A204.1 (cell line): Measurements from ENCODE around the gene FEZ2.
"Not testable (repeated sequence)": the region's sequence is repeated elsewhere in the genome, so short reads cannot be mapped to it uniquely, and the experiment has no call there.

ENCODE experiments used
- FAIRE-seq: peaks from 2 replicates; lab custom pipeline; 2012; peaks lifted over from hg19 to GRCh38; lab: Jason Lieb, UNC

The FEZ2 gene, protein sequence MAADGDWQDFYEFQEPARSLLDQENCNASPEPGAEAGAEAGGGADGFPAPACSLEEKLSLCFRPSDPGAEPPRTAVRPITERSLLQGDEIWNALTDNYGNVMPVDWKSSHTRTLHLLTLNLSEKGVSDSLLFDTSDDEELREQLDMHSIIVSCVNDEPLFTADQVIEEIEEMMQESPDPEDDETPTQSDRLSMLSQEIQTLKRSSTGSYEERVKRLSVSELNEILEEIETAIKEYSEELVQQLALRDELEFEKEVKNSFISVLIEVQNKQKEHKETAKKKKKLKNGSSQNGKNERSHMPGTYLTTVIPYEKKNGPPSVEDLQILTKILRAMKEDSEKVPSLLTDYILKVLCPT

GRCh38 chr2:36597532-36598377, at the start of gene FEZ2:
FEZ2 (minus strand) TSS chr2:36598168; CDS start chr2:36598142, 26 bp downstream.
- no peak for FAIRE-seq

- no peak for FAIRE-seq
Measured at GRCh38 chr2:36634981-36635597, 37.1 kb upstream of the FEZ2 start.

DNA sequence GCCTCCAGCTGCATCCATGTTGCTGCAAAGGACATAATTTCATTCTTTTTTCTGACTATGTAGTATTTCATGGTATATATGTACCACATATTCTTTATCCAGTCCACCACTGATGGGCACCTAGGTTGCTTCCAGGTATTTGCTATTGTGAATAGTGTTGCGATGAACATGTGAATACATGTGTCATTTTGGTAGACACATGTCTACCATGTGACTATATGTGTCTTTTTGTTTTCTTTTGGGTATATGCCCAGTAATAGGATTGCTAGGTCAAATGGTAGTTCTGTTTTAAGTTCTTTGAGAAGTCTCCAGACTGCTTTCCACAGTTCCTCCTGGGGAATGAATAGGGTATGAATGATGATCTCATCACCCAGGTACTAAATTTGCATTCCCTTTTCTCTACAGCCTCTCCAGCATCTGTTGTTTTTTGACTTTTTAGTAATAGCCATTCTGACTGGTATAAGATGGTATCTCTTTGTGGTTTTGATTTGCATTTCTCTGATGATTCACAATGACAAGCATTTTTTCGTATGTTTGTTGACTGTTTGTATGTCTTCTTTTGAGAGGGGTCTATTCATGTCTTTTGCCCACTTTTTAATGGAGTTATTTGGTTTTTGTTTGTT, 35.6 kb upstream of the FEZ2 start:
- FAIRE-seq, result no peak

GRCh38 chr2:36626756-36627155, 28.8 kb upstream of the FEZ2 start:
- FAIRE-seq, result no peak

GRCh38 chr2:36626071-36626470, 28.1 kb upstream of the FEZ2 start:
- FAIRE-seq, result no peak

- no peak for FAIRE-seq
Measured at GRCh38 chr2:36625304-36625703, 27.3 kb upstream of the FEZ2 start.

DNA sequence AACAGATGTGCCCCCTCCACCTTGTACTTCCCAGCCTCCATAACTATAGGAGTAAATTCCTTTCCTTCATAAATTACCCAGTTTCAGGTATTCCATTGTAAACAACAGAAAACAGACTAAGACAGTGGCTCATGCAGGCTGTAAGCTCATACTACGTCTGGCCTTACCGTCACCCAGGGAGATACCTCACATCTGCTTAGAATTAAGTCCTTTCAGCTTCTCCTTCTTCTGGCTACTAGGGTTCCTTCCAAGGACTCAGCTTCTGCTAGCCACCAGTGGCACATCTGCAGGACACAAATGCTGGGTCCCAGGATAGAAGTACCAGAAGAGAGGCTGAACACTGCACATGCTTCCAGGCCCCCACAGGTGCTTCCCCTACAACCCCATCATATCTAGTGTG, 22.4 kb upstream of the FEZ2 start:
- no peak for FAIRE-seq

- FAIRE-seq, result no peak
Measured at GRCh38 chr2:36618381-36618780, 20.4 kb upstream of the FEZ2 start.

- FAIRE-seq, result no peak
Measured at GRCh38 chr2:36616947-36617346, 19.0 kb upstream of the FEZ2 start.

- no peak for FAIRE-seq
Measured at GRCh38 chr2:36615222-36615621, 17.3 kb upstream of the FEZ2 start.

- FAIRE-seq, result no peak
Measured at GRCh38 chr2:36613801-36614200, 15.8 kb upstream of the FEZ2 start.

GRCh38 chr2:36611316-36611990, 13.5 kb upstream of the FEZ2 start:
- FAIRE-seq, result no peak

- FAIRE-seq, result no peak
Measured at GRCh38 chr2:36609507-36609906, 11.5 kb upstream of the FEZ2 start.

DNA sequence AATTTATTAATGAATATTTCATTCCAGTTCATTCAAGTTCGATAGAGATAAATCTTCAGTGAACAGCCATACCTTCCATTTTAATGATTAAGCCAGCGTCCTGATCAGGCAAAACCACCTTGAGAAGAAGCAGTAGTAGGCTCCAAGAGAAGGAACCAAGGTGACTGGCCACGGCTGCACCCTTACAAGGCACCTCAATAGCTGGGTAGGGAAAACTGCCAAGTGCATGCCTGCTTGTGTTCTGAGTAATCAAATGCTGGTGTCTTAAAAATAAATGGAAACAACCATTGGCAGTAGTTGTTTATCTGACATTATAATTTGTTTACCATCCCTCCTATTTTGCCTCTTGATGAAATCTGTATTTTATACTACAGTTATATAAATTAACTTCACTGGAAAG, 10.0 kb upstream of the FEZ2 start:
- FAIRE-seq, result no peak

DNA sequence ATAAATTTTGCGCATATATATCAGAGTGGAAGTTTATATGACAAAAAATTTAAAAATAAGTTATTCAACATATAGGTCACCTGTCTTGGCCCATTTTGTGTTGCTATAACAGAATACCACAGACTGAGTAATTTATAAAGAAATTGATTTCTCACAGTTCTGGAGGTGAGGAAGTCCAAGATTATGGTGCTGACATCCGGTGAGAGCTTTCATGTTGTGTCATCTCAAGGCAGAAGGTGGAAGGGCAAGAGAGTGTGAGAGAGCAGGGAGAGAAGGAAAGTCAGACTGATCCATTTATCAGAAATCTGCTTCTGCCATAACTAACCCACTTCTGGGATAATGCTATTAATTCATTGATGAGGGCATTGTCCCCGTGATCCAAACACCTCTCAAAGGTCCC, 9.0 kb upstream of the FEZ2 start:
- no peak for FAIRE-seq

DNA sequence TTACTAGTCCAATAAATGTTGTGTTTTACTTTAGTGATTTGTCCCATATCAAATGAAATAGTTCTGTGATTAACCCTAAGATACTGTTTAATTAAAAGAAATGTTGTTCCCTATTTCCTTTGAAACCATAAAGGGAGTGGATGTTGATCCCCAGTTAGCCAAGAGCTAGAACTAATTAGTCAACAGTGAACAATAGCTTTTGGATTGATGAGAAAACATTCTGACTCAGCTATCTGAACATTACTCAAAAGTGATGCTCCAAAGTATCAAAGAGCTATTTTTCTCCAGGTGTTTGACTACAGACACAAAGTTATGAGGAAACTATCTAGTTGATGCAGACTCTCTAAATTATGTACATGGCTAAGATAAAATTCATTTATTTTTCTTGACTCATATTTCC, 7.3 kb upstream of the FEZ2 start:
- FAIRE-seq, result no peak

DNA sequence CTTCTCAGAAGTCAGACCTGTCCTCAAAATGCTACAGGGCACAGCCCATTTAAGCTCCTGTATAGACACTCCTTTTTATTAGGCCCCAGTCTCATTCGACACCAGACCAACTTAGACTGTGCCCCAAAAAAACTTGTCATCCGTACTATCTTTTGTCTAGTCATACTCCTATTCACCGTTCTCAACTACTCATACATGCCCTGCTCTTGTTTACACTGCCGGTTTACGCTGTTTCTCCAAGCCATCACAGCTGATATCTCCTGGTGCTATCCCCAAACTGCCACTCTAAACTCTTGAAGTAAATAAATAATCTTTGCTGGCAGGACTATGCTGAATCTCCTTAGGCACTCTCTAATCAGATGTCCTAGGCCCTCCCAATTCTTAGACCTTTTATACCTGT, 5.7 kb upstream of the FEZ2 start:
- FAIRE-seq, result not testable (repeated sequence)

GRCh38 chr2:36597003-36597531, 901 bp downstream of the FEZ2 start:
- FAIRE-seq, result no peak

DNA sequence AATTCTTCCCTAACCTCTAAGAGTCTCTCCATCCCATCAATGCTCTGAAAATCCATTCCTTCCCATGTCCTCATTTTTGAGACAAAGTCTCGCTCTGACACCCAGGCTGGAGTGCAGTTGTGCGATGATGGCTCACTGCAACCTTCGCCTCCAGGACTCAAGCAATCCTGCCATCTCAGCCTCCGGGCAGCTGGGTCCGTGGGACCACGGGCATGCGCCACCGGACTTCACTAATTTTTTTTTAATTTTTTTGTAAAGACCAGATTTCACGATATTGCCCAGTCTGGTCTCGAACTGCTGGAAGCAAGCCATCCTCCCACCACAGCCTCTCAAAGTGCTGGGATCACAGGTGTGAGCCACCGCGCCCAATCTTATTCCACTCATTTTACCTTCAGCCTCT, 1.6 kb downstream of the FEZ2 start:
- FAIRE-seq, result no peak

GRCh38 chr2:36594849-36595248, 3.1 kb downstream of the FEZ2 start:
- FAIRE-seq, result no peak

- no peak for FAIRE-seq
Measured at GRCh38 chr2:36589230-36589630, 8.7 kb downstream of the FEZ2 start.

DNA sequence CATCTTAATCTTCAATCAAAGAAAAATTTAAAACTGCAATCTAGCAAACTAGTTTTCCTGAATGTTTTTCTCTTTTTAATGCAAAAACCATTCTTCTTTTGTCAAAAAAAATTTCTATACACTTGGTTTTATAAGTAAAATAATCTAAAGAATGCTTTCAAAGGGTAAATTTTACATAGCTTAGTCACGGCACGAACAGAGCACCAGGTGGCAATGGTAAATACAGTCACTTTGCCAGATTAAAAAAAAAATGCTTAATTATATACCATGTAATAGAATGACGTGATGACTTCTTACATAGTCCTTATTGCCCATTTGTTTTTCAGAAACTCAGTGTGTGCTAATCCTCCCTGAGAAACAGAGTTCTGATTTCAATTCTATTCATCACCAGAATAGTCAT, 10.4 kb downstream of the FEZ2 start:
- FAIRE-seq, result no peak
